Naive B cell (primary cell): Measurements from ENCODE around the gene SLC39A9. TPM values are rescaled to one million over a fixed set of nuclear protein-coding genes. Genes with fewer than 3 reads are reported as not detected.
A peak's percentile ranks its signal among the peaks of the same experiment; 100 is the strongest.

ENCODE experiments used
- ATAC-seq, 2 donors: fragments of 150-1000 bp; cut with Tn5 transposase; 2 replicates each; pipeline ENCODE4 v1.10.0; 2021; ENCODE audit warnings: low read depth in 2 of 2, mild to moderate bottlenecking in 2 of 2, moderate library complexity in 2 of 2
- DNase-seq: peaks from one replicate; pipeline ENCODE4 v3.0.0; 2022
- H3K27ac Mint-ChIP-seq, 6 donors: one replicate each; pipeline ENCODE4 v1.8.0; 2020 to 2022; ENCODE audit warnings: mild to moderate bottlenecking in 6 of 6, mixed read lengths in 6 of 6, moderate library complexity in 5 of 6, inconsistent platforms in 2 of 6
- H3K27me3 Mint-ChIP-seq, 3 donors: one replicate each; pipeline ENCODE4 v1.8.0; 2021 to 2022; ENCODE audit warnings: mixed read lengths in 3 of 3, mild to moderate bottlenecking in 1 of 3
- H3K36me3 Mint-ChIP-seq, 2 donors: one replicate each; pipeline ENCODE4 v1.8.0; 2020 to 2022; ENCODE audit warnings: mixed read lengths in 2 of 2, inconsistent platforms in 1 of 2, mild to moderate bottlenecking in 1 of 2
- H3K4me1 Mint-ChIP-seq, 3 donors: one replicate each; pipeline ENCODE4 v1.8.0; 2020 to 2022; ENCODE audit warnings: mixed read lengths in 3 of 3, inconsistent platforms in 1 of 3, mild to moderate bottlenecking in 1 of 3, moderate library complexity in 1 of 3
- H3K4me3 Mint-ChIP-seq, 8 donors: one replicate each; pipeline ENCODE4 v1.8.0; 2020 to 2022; ENCODE audit warnings: mild to moderate bottlenecking in 8 of 8, mixed read lengths in 8 of 8, moderate library complexity in 8 of 8, inconsistent platforms in 2 of 8
- H3K9me3 Mint-ChIP-seq, 7 donors: one replicate each; pipeline ENCODE4 v1.8.0; 2020 to 2022; ENCODE audit warnings: mixed read lengths in 7 of 7, mild to moderate bottlenecking in 5 of 7, inconsistent platforms in 2 of 7, moderate library complexity in 1 of 7
- polyA plus RNA-seq, 6 donors: library from polyadenylated mRNA; unstranded; fragments of 300-500 nt; fragmentation: Illumina TruSeq; gene quantifications; one replicate each; pipeline ENCODE4 v1.2.3, GENCODE V29; 2021; ENCODE audit warnings: low read depth in 6 of 6

SLC39A9 gene, protein sequence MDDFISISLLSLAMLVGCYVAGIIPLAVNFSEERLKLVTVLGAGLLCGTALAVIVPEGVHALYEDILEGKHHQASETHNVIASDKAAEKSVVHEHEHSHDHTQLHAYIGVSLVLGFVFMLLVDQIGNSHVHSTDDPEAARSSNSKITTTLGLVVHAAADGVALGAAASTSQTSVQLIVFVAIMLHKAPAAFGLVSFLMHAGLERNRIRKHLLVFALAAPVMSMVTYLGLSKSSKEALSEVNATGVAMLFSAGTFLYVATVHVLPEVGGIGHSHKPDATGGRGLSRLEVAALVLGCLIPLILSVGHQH
- 10 to 100 TPM in 5 of 6 donors, 1 to 10 TPM in 1; 7.7 to 22.6 (median 18.4) TPM for polyA plus RNA-seq

DNA sequence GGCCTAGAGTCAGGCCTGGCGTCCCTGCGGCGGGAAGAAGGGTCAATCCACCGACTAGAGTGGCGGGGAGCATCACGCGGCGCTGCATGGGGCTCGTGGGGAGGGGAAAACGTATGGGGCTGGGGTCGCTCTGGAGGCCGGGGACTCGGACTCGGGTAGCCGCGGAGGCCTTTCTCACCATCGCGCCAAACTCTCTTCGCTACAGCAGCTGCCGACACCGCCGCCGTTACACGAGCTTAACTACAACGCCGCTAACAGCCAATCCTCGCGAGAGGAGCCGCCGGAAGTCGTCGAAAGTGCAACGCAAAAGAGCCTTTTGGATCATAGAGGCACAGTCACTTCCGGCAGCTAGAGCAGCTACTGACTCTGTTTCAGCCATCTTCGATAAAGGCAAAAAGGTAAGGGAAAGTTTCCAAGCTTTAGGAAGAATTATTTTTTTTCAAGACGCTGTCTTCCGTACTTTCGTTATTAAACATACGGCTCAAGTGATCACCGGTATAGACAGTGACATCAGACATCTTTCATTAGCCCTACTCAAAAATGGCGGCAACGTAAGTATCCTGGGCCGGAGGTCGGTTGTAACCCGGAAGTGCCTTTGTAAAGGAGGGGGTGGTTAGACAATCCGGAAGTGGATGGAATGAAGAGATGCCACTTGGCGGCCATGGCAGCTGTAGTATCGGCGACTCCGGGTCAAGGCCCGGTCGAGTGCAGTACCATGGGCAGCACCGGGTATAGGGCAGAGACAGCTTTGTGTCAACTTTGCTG, at the start of gene SLC39A9, which contains the start of gene ERH:
SLC39A9 (plus strand) TSS at position 640 of the 765 bp plus-strand sequence. CDS start 678 bp downstream, outside the sequence.
ERH (minus strand) TSS at position 247 of the 765 bp plus-strand sequence; CDS start at position 181, 66 bp downstream.
- Mint-ChIP-seq H3K4me3 (peak within 1 kb of the TSS; percentile 91 to 98 (median 97)), H3K27me3 (no peaks in the 10 kb centered on the region)
- peak; percentile 85 to 88 for ATAC-seq

GRCh38 chr14:69349091-69349777, 49.3 kb upstream of the SLC39A9 start:
- H3K9me3 Mint-ChIP-seq, result no peaks in the 10 kb centered on the region
- H3K27me3 Mint-ChIP-seq, result peaks cover 0 to 13% (median 7%) of the 10 kb centered on the region in 3 donors
- DNase-seq (no peak), ATAC-seq (no peak)
- H3K27ac Mint-ChIP-seq, result peak overlapping the region in 1 of 6 donors; percentile 71
- peaks cover 9 to 25% (median 17%) of the 10 kb centered on the region in 3 donors for H3K4me1 Mint-ChIP-seq
- H3K4me3 Mint-ChIP-seq, result no peak overlapping the region
- H3K36me3 Mint-ChIP-seq, result no peaks in the 10 kb centered on the region

More for the DNA sequence above, at the start of gene SLC39A9, which contains the start of gene ERH:
- Mint-ChIP-seq H3K36me3 (peaks cover 4 to 9% of the 10 kb centered on the region in 2 donors), H3K9me3 (peaks cover 0 to 2% (median 0%) of the 10 kb centered on the region in 7 donors), H3K27ac (peak within 1 kb of the TSS; percentile 99 to 100 (median 100)), H3K4me1 (peaks cover 31 to 74% (median 32%) of the 10 kb centered on the region in 3 donors)
- DNase-seq, result peak; percentile 92

GRCh38 chr14:69350892-69351291, 47.6 kb upstream of the SLC39A9 start:
- Mint-ChIP-seq H3K27me3 (peaks cover 0 to 7% (median 6%) of the 10 kb centered on the region in 3 donors), H3K9me3 (no peaks in the 10 kb centered on the region), H3K27ac (peak overlapping the region in 3 of 6 donors; percentile 68 to 84 (median 71)), H3K4me3 (no peak overlapping the region), H3K4me1 (peaks cover 22 to 39% (median 31%) of the 10 kb centered on the region in 3 donors), H3K36me3 (no peaks in the 10 kb centered on the region)
- ATAC-seq (no peak), DNase-seq (no peak)

GRCh38 chr14:69351385-69351784, 47.1 kb upstream of the SLC39A9 start:
- Mint-ChIP-seq H3K27ac (peak overlapping the region; percentile 19 to 85 (median 72)), H3K36me3 (no peaks in the 10 kb centered on the region), H3K27me3 (peaks cover 0 to 7% (median 6%) of the 10 kb centered on the region in 3 donors), H3K4me3 (peak overlapping the region in 1 of 8 donors; percentile 47), H3K9me3 (no peaks in the 10 kb centered on the region), H3K4me1 (peaks cover 22 to 39% (median 31%) of the 10 kb centered on the region in 3 donors)
- DNase-seq, result no peak
- peak; percentile 24 to 28 for ATAC-seq

- ATAC-seq (no peak), DNase-seq (no peak)
- H3K27ac Mint-ChIP-seq, result peak overlapping the region in 4 of 6 donors; percentile 19 to 92 (median 64)
- H3K4me3 Mint-ChIP-seq, result peak overlapping the region in 1 of 8 donors; percentile 54
- peaks cover 0 to 7% (median 6%) of the 10 kb centered on the region in 3 donors for H3K27me3 Mint-ChIP-seq
- no peaks in the 10 kb centered on the region for H3K9me3 Mint-ChIP-seq
- peaks cover 22 to 39% (median 34%) of the 10 kb centered on the region in 3 donors for H3K4me1 Mint-ChIP-seq
- no peaks in the 10 kb centered on the region for H3K36me3 Mint-ChIP-seq
Observed at GRCh38 chr14:69351911-69352310, 46.6 kb upstream of the SLC39A9 start.

DNA sequence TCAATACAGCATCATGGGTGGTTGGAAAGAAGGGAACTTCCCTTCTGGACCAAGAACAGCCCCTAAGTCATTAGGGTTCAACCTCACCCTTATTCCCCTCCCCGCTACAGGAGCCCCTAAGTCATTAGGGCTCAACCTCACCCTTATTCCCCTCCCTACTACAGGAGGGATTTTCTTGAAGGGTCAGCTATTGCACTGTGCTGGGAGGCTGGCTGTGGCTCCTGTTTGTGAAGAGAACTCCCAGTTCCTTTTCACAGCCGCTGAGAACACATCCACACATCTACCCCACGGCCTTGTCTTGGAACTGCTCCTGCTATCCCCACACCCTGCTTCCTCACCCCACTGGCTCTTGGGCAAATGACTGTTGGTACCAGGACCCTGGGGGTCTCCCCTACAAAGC, 45.3 kb upstream of the SLC39A9 start:
- ATAC-seq, result no peak
- no peaks in the 10 kb centered on the region for H3K27me3 Mint-ChIP-seq
- no peak for DNase-seq
- H3K9me3 Mint-ChIP-seq, result no peaks in the 10 kb centered on the region
- H3K4me3 Mint-ChIP-seq, result peak overlapping the region in 1 of 8 donors; percentile 74
- H3K27ac Mint-ChIP-seq, result peak overlapping the region in 4 of 6 donors; percentile 87 to 99 (median 92)
- H3K4me1 Mint-ChIP-seq, result peaks cover 22 to 39% (median 36%) of the 10 kb centered on the region in 3 donors
- no peaks in the 10 kb centered on the region for H3K36me3 Mint-ChIP-seq

DNA sequence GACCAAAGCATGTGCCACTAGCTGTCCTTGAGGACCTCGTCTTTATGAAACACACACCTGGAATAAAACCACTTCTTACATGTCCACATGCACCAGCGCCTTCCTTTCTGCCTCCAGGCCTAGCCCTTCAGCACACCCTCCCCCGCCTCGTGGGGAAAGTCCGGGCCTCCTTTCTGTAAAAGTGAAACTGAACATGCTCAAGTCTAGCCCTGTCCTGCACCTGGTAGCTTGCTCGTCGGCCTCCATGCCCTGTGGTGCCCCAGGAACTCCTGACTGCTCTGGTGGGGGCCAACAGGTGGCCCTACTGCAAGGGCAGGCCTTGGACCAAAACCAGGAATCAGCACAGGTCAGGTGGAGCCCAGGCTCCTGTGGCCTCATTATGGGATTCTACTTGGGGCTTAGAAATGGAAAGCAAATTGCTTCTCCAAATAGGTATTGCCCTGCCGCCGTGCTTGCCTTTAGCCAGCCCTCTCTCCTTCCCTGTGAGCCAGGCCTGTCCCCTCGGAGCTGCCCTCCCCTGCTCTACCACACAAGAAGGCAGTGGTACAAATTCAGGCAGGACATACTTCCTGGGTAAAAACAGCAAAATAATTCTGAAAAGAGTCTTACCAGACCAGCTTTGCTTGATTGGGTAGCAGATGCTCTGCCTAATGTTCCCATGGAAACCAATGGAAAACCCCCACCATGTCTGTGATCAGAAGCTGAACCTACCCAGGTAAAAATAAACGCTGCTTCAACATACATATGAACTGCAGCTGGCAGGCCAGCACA, 43.9 kb upstream of the SLC39A9 start:
- no peaks in the 10 kb centered on the region for H3K36me3 Mint-ChIP-seq
- H3K4me1 Mint-ChIP-seq, result peaks cover 27 to 39% (median 36%) of the 10 kb centered on the region in 3 donors
- DNase-seq (peak; percentile 66), ATAC-seq (peak; percentile 88 to 91)
- H3K4me3 Mint-ChIP-seq, result peak overlapping the region; percentile 10 to 91 (median 81)
- H3K27me3 Mint-ChIP-seq, result no peaks in the 10 kb centered on the region
- no peaks in the 10 kb centered on the region for H3K9me3 Mint-ChIP-seq
- H3K27ac Mint-ChIP-seq, result peak overlapping the region; percentile 74 to 100 (median 94)

GRCh38 chr14:69355154-69355597, 43.3 kb upstream of the SLC39A9 start:
- no peaks in the 10 kb centered on the region for H3K27me3 Mint-ChIP-seq
- DNase-seq, result no peak
- H3K27ac Mint-ChIP-seq, result peak overlapping the region; percentile 74 to 100 (median 94)
- H3K36me3 Mint-ChIP-seq, result no peaks in the 10 kb centered on the region
- no peak for ATAC-seq
- H3K4me3 Mint-ChIP-seq, result peak overlapping the region in 7 of 8 donors; percentile 55 to 91 (median 88)
- H3K4me1 Mint-ChIP-seq, result peaks cover 27 to 40% (median 38%) of the 10 kb centered on the region in 3 donors
- H3K9me3 Mint-ChIP-seq, result no peaks in the 10 kb centered on the region

DNA sequence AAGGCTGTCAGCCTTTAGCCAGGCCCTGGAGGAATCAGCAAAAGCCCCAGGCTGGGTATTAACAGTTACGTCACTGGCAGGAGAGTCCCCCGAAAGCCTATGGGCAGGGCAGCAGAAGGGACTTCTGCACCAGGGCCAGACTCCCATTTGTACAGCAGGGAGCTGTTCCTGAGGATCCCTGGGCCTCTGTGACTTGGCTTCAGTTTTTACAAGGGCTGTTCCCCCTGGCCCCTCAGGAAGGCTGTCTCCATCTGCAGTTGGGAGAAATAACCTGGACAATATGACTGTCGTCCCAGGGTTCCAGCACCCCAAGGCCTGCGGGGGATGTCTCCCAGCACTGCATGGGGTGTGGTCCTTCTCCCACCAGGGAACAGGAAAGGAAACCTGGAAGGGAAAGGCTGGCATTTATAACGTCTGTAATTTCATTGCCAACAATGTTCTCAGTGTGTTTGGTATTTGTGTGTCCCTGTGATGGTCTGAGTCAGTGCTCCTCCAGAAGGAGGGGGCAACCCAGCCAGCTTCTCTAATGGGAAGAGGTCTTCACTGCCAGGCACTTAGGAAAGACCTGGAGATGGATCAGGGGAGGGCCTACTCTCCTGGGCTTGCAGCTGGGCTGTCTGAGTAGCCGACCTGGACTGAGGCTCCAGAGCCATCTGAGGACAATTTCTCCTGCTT, 42.7 kb upstream of the SLC39A9 start:
- DNase-seq, result no peak
- Mint-ChIP-seq H3K36me3 (no peaks in the 10 kb centered on the region), H3K9me3 (no peaks in the 10 kb centered on the region), H3K27ac (peak overlapping the region; percentile 64 to 100 (median 92)), H3K27me3 (no peaks in the 10 kb centered on the region), H3K4me3 (peak overlapping the region in 5 of 8 donors; percentile 42 to 91 (median 74)), H3K4me1 (peaks cover 32 to 46% (median 44%) of the 10 kb centered on the region in 3 donors)
- no peak for ATAC-seq

- DNase-seq, result no peak
Observed at GRCh38 chr14:69356903-69357543, 41.5 kb upstream of the SLC39A9 start.

DNA sequence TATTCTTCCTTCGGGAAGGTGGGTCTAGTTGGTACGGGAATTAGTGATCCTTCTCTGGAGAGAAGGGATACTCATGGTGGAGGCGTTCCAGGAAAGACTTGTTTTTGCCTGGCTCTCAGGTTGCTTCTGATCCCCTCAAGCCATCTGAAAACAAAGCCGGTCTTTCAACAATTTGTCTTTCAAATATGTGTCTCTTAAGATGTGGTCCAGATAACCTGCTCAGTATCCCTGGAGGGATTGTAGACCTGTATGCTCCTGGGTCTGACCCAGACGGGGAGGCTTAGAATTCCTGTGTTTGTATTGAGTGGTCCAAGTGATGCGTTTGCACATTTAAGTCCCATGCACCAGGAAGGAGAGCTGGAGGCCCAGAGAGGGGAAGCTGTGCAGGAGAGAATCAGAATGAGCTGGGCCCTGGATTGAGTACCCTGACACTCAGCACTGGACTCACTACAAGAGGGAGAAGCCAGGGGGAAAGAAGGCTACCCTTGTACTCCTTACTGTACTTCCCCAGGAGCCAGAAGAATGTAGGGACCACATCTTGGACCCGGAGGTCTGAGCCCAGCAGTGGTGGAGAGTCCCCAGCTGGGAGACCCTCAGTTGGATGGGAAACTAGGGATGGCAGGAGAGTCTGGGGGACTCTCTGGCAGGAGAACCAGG, 40.8 kb upstream of the SLC39A9 start:
- no peak for ATAC-seq
- H3K4me3 Mint-ChIP-seq, result peak overlapping the region in 2 of 8 donors; percentile 15 to 56
- peak overlapping the region in 2 of 6 donors; percentile 19 to 60 for H3K27ac Mint-ChIP-seq
- no peaks in the 10 kb centered on the region for H3K36me3 Mint-ChIP-seq
- H3K4me1 Mint-ChIP-seq, result peaks cover 33 to 44% (median 37%) of the 10 kb centered on the region in 3 donors
- no peak for DNase-seq
- H3K27me3 Mint-ChIP-seq, result no peaks in the 10 kb centered on the region
- H3K9me3 Mint-ChIP-seq, result no peaks in the 10 kb centered on the region

More at GRCh38 chr14:69356903-69357543, 41.5 kb upstream of the SLC39A9 start:
- peaks cover 39 to 44% (median 43%) of the 10 kb centered on the region in 3 donors for H3K4me1 Mint-ChIP-seq
- H3K27me3 Mint-ChIP-seq, result no peaks in the 10 kb centered on the region
- no peaks in the 10 kb centered on the region for H3K9me3 Mint-ChIP-seq
- H3K27ac Mint-ChIP-seq, result peak overlapping the region in 1 of 6 donors; percentile 84
- H3K4me3 Mint-ChIP-seq, result no peak overlapping the region
- no peaks in the 10 kb centered on the region for H3K36me3 Mint-ChIP-seq
- ATAC-seq, result no peak
